ENCODE results near the gene MROH2B. TPM values are rescaled to one million over a fixed set of nuclear protein-coding genes. Genes with fewer than 3 reads are reported as not detected.

The MROH2B gene
- total and polyA plus RNA-seq, 2 donors (not counting 1 experiment from before 2014, with no cell fraction given), result not detected

- no peaks in the 10 kb centered on the region for H3K27me3 ChIP-seq (replicated peaks in 1 of 4; ENCODE audit: control extremely low read depth in 1 of 4, control insufficient read depth in 3 of 4, insufficient read depth in 4 of 4, low read length in 3 of 4)
- DNase-seq (no peak), ATAC-seq (ENCODE audit: low read depth) (no peak)
- 88% methylated on average over 2 of the region's 3 CpGs for WGBS (ENCODE audit: insufficient coverage)
- no peak overlapping the region for H3K4me3 ChIP-seq (ENCODE audit: control extremely low read depth in 1 of 5, extremely low read depth in 1 of 5, insufficient read depth in 1 of 5, low read depth in 2 of 5, low read length in 4 of 5)
- intact Hi-C loops (cut with micrococcal nuclease), result no loop called here
- no peak overlapping the region for H3K27ac Mint-ChIP-seq
- H3K27ac ChIP-seq (ENCODE audit: low read length in 2 of 2), result no peak overlapping the region
- ChIA-PET POLR2A (no interaction called here), CTCF (no interaction called here)
- peaks cover 7% of the 10 kb centered on the region for H3K27me3 Mint-ChIP-seq
- no peak overlapping the region for H3K9ac ChIP-seq (ENCODE audit: low read length)
- H3K4me1 ChIP-seq (ENCODE audit: control insufficient read depth in 2 of 2, insufficient read depth in 2 of 2, low read length in 2 of 2), result no peaks in the 10 kb centered on the region
- no peaks in the 10 kb centered on the region for H3K79me2 ChIP-seq (ENCODE audit: control insufficient read depth, insufficient read depth, low read length)
- no peak overlapping the region for H2AFZ ChIP-seq (ENCODE audit: insufficient read depth, low read depth, low read length, poor library complexity, severe bottlenecking)
- no peaks in the 10 kb centered on the region for H4K20me1 ChIP-seq (ENCODE audit: control insufficient read depth, insufficient read depth, low read length, poor library complexity, severe bottlenecking)
- no peak overlapping the region for H3K4me2 ChIP-seq (replicated peaks; ENCODE audit: low read depth, low read length, poor library complexity, severe bottlenecking)
- no peaks in the 10 kb centered on the region for H3K36me3 ChIP-seq (replicated peaks in 1 of 2; ENCODE audit: control extremely low read depth in 1 of 2, control insufficient read depth in 1 of 2, extremely low read depth in 1 of 2, insufficient read depth in 2 of 2, low read length in 1 of 2)
- H3K4me1 Mint-ChIP-seq, result no peaks in the 10 kb centered on the region
- peaks cover 6% of the 10 kb centered on the region for H3K9me3 Mint-ChIP-seq (ENCODE audit: insufficient read depth)
- TF ChIP-seq EZH2 (IDR thresholded peaks at IDR 0.05; ENCODE audit: borderline replicate concordance, insufficient read depth, low read depth, low read length, poor library complexity, severe bottlenecking) (no peak), CTCF (IDR thresholded peaks at IDR 0.05) (no peak)
- H3K4me3 Mint-ChIP-seq, result no peak overlapping the region
- H3K9me3 ChIP-seq (ENCODE audit: control extremely low read depth in 1 of 3, control insufficient read depth in 2 of 3, insufficient read depth in 1 of 3, low read length in 2 of 3), result no peaks in the 10 kb centered on the region
These were observed 86.3 kb downstream of the MROH2B start for GRCh38 chr5:40984884-40985283.

GRCh38 chr5:40983781-40984180 lies 87.4 kb downstream of the MROH2B start:
- Mint-ChIP-seq H3K27me3 (peaks cover 7% of the 10 kb centered on the region), H3K9me3 (ENCODE audit: insufficient read depth) (peaks cover 6% of the 10 kb centered on the region), H3K27ac (no peak overlapping the region), H3K4me3 (no peak overlapping the region), H3K4me1 (no peaks in the 10 kb centered on the region)
- H3K4me3 ChIP-seq (ENCODE audit: control extremely low read depth in 1 of 5, extremely low read depth in 1 of 5, insufficient read depth in 1 of 5, low read depth in 2 of 5, low read length in 4 of 5), result no peak overlapping the region
- H4K20me1 ChIP-seq (ENCODE audit: control insufficient read depth, insufficient read depth, low read length, poor library complexity, severe bottlenecking), result no peaks in the 10 kb centered on the region
- no peaks in the 10 kb centered on the region for H3K27me3 ChIP-seq (replicated peaks in 1 of 4; ENCODE audit: control extremely low read depth in 1 of 4, control insufficient read depth in 3 of 4, insufficient read depth in 4 of 4, low read length in 3 of 4)
- no peaks in the 10 kb centered on the region for H3K36me3 ChIP-seq (replicated peaks in 1 of 2; ENCODE audit: control extremely low read depth in 1 of 2, control insufficient read depth in 1 of 2, extremely low read depth in 1 of 2, insufficient read depth in 2 of 2, low read length in 1 of 2)
- no peak overlapping the region for H2AFZ ChIP-seq (ENCODE audit: insufficient read depth, low read depth, low read length, poor library complexity, severe bottlenecking)
- TF ChIP-seq CTCF (IDR thresholded peaks at IDR 0.05) (no peak), EZH2 (IDR thresholded peaks at IDR 0.05; ENCODE audit: borderline replicate concordance, insufficient read depth, low read depth, low read length, poor library complexity, severe bottlenecking) (no peak)
- no peak for ATAC-seq (ENCODE audit: low read depth)
- 66% methylated on average over 3 of the region's 3 CpGs for WGBS (ENCODE audit: insufficient coverage)
- H3K9ac ChIP-seq (ENCODE audit: low read length), result no peak overlapping the region
- H3K79me2 ChIP-seq (ENCODE audit: control insufficient read depth, insufficient read depth, low read length), result no peaks in the 10 kb centered on the region
- intact Hi-C loops (cut with micrococcal nuclease), result no loop called here
- POLR2A ChIA-PET, result no interaction called here
- H3K4me2 ChIP-seq (replicated peaks; ENCODE audit: low read depth, low read length, poor library complexity, severe bottlenecking), result no peak overlapping the region
- no peak overlapping the region for H3K27ac ChIP-seq (ENCODE audit: low read length in 2 of 2)
- DNase-seq, result no peak
- H3K9me3 ChIP-seq (ENCODE audit: control extremely low read depth in 1 of 3, control insufficient read depth in 2 of 3, insufficient read depth in 1 of 3, low read length in 2 of 3), result no peaks in the 10 kb centered on the region
- H3K4me1 ChIP-seq (ENCODE audit: control insufficient read depth in 2 of 2, insufficient read depth in 2 of 2, low read length in 2 of 2), result no peaks in the 10 kb centered on the region
- CTCF ChIA-PET, result no interaction called here
